Brain microvascular endothelial cell (primary cell): ENCODE data around the gene KRT7.

Source experiments
- DNase-seq: peaks from one replicate; pipeline ENCODE4 v3.0.0-alpha.2; 2020
- H3K27ac ChIP-seq: fragments of 250-450 bp; sonication (Bioruptor Pico); 2 replicates; pipeline ENCODE4 v1.5.1; 2020; ENCODE audit warnings: mild to moderate bottlenecking, moderate library complexity
- H3K27me3 ChIP-seq: fragments of 250-450 bp; sonication (Bioruptor Pico); replicated peaks from 2 replicates; pipeline ENCODE4 v1.5.1; 2020; ENCODE audit warnings: mild to moderate bottlenecking
- H3K36me3 ChIP-seq: fragments of 250-450 bp; sonication (Bioruptor Pico); replicated peaks from 2 replicates; pipeline ENCODE4 v1.5.1; 2020; ENCODE audit warnings: mild to moderate bottlenecking
- H3K4me3 ChIP-seq: 2 replicates; pipeline ENCODE4 v1.5.1; 2011; ENCODE audit warnings: low read depth, mild to moderate bottlenecking, control low read depth, low read length, moderate library complexity
- CTCF ChIP-seq: IDR thresholded peaks from 2 replicates; pipeline ENCODE4 v1.5.1; 2011; ENCODE audit warnings: low read depth, mild to moderate bottlenecking, moderate library complexity, low read length, control low read depth, inconsistent platforms; ENCODE audit errors: missing control alignments
- in situ Hi-C: cut with HindIII; loops from 2 replicates; pipeline ENCODE4 v1.10.0; 2017; ENCODE audit warnings: low sequenced_read_pairs, low pct_ligation_motif_present

KRT7 gene

GRCh38 chr12:52245962-52246569, 13.0 kb downstream of the KRT7 start:
- in situ Hi-C loops = no loop called here

GRCh38 chr12:52246720-52247621, 13.9 kb downstream of the KRT7 start:
- no peak overlapping the region for H3K27ac ChIP-seq
- H3K27me3 ChIP-seq = no peaks in the 10 kb centered on the region
- TF ChIP-seq CTCF = no peak
- H3K4me3 ChIP-seq = no peak overlapping the region
- DNase-seq = no peak
- no peaks in the 10 kb centered on the region for H3K36me3 ChIP-seq
- in situ Hi-C loops = no loop called here

More at GRCh38 chr12:52245962-52246569, 13.0 kb downstream of the KRT7 start:
- no peak for DNase-seq
- Histone ChIP-seq H3K4me3 (no peak overlapping the region), H3K27ac (no peak overlapping the region), H3K27me3 (no peaks in the 10 kb centered on the region), H3K36me3 (no peaks in the 10 kb centered on the region)
- no peak for TF ChIP-seq CTCF

- Histone ChIP-seq H3K36me3 (no peaks in the 10 kb centered on the region), H3K27ac (no peak overlapping the region), H3K4me3 (no peak overlapping the region), H3K27me3 (no peaks in the 10 kb centered on the region)
- in situ Hi-C loops = no loop called here
- no peak for TF ChIP-seq CTCF
- no peak for DNase-seq
These were observed 14.8 kb downstream of the KRT7 start for GRCh38 chr12:52247622-52248540.

- DNase-seq = no peak
- H3K27me3 ChIP-seq = no peaks in the 10 kb centered on the region
- in situ Hi-C loops = no loop called here
- no peak overlapping the region for H3K27ac ChIP-seq
- no peak overlapping the region for H3K4me3 ChIP-seq
- no peaks in the 10 kb centered on the region for H3K36me3 ChIP-seq
- TF ChIP-seq CTCF = no peak
These were observed 15.8 kb downstream of the KRT7 start for GRCh38 chr12:52248541-52249461.

- in situ Hi-C loops = no loop called here
- no peak for DNase-seq
These were observed 16.5 kb downstream of the KRT7 start for GRCh38 chr12:52249511-52250047.

More at GRCh38 chr12:52249511-52250047, 16.5 kb downstream of the KRT7 start:
- H3K27ac ChIP-seq = no peak overlapping the region
- no peaks in the 10 kb centered on the region for H3K27me3 ChIP-seq
- no peaks in the 10 kb centered on the region for H3K36me3 ChIP-seq
- H3K4me3 ChIP-seq = no peak overlapping the region
- no peak for TF ChIP-seq CTCF
